HL-60/S4 (cell line): ENCODE data around the gene TESK1.
"Not testable (repeated sequence)": the region's sequence is repeated elsewhere in the genome, so short reads cannot be mapped to it uniquely, and the experiment has no call there.

Source experiments
- in situ Hi-C: fragments of 300-500 bp; cut with MboI; formaldehyde crosslinking; loops from 2 replicates; pipeline ENCODE4 v1.14.3; 2022; ENCODE audit warnings: low sequenced_read_pairs

TESK1 gene

GRCh38 chr9:35640431-35640830 lies 35.4 kb downstream of the TESK1 start:
- in situ Hi-C loops = not testable (repeated sequence)

GRCh38 chr9:35641478-35641877 lies 36.4 kb downstream of the TESK1 start:
- in situ Hi-C loops = not testable (repeated sequence)

GRCh38 chr9:35643046-35643445 lies 38.0 kb downstream of the TESK1 start:
- in situ Hi-C loops = no loop called here

GRCh38 chr9:35645736-35646135 lies 40.7 kb downstream of the TESK1 start:
- in situ Hi-C loops = not testable (repeated sequence)

GRCh38 chr9:35646153-35646532 lies 41.1 kb downstream of the TESK1 start:
- in situ Hi-C loops = no loop called here

- in situ Hi-C loops = no loop called here
Measured at GRCh38 chr9:35646533-35647265, 41.6 kb downstream of the TESK1 start.

- in situ Hi-C loops = no loop called here
Measured at GRCh38 chr9:35649431-35650340, 44.6 kb downstream of the TESK1 start.

- in situ Hi-C loops = no loop called here
Measured at GRCh38 chr9:35650341-35651158, 45.5 kb downstream of the TESK1 start, which contains the start of gene SIT1. Gene SIT1 (minus strand): TSS chr9:35650931. CDS start chr9:35650853, 78 bp downstream.

- in situ Hi-C loops = no loop called here
Measured at GRCh38 chr9:35651956-35652828, 47.1 kb downstream of the TESK1 start.

GRCh38 chr9:35652829-35653209 lies 47.8 kb downstream of the TESK1 start:
- in situ Hi-C loops = no loop called here

GRCh38 chr9:35653611-35654010 lies 48.5 kb downstream of the TESK1 start:
- in situ Hi-C loops = no loop called here

GRCh38 chr9:35656348-35656747 lies 51.3 kb downstream of the TESK1 start:
- in situ Hi-C loops = loop anchor here (5.0 kb wide), 1 partner anchor 71 kb away; no protein-coding TSS in a partner anchor

GRCh38 chr9:35656831-35657545 lies 51.9 kb downstream of the TESK1 start:
- in situ Hi-C loops = loop anchor here (5.0 kb wide), 1 partner anchor 70 kb away; no protein-coding TSS in a partner anchor

GRCh38 chr9:35657546-35658136 lies 52.6 kb downstream of the TESK1 start, which contains the start of gene RMRP:
Gene RMRP (minus strand): TSS chr9:35658019.
- in situ Hi-C loops = loop anchor here (5.0 kb wide), 1 partner anchor 70 kb away; no protein-coding TSS in a partner anchor

GRCh38 chr9:35658137-35658967 lies 53.3 kb downstream of the TESK1 start, which contains the start of gene CCDC107:
Gene CCDC107 (plus strand): TSS chr9:35658292. CDS start chr9:35658380, 88 bp downstream.
- in situ Hi-C loops = loop anchor here (5.0 kb wide), 1 partner anchor 69 kb away; no protein-coding TSS in a partner anchor

- in situ Hi-C loops = loop anchor here (5.0 kb wide), 1 partner anchor 68 kb away; no protein-coding TSS in a partner anchor
Measured at GRCh38 chr9:35658968-35659220, 53.8 kb downstream of the TESK1 start.

GRCh38 chr9:35659340-35659739 lies 54.3 kb downstream of the TESK1 start:
- in situ Hi-C loops = loop anchor here (5.0 kb wide), 1 partner anchor 68 kb away; no protein-coding TSS in a partner anchor
